HG03097 (cell line): ENCODE results near the gene HHATL.
"Not testable (repeated sequence)": the region's sequence is repeated elsewhere in the genome, so short reads cannot be mapped to it uniquely, and the experiment has no call there.

ENCODE experiments used
- ATAC-seq: cut with Tn5 transposase; IDR thresholded peaks from one replicate; pipeline ENCODE4 v1.9.1; 2021; ENCODE audit not compliant: unreplicated experiment, low FRiP score

The HHATL gene

DNA sequence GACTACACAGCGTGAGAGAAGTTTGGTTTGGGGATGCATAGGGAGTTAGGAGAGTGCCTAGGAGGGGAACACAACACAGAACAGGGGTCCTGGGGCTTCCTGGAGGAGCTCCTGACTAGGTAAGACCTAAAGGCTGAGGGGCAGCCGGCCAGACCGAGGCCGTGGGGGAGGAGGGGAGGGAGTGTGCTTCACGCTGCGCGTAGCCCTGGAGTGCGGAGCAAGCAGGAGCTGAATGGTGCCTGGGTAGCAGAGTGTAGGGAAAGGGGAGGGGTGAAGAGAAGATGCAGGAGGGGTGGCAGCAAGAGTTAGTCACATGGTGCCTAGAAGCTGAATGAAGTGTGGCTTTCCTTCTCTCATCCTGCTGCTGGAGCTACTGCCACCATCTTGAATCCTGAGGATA is 32.4 kb upstream of the HHATL start:
- no peak for ATAC-seq

DNA sequence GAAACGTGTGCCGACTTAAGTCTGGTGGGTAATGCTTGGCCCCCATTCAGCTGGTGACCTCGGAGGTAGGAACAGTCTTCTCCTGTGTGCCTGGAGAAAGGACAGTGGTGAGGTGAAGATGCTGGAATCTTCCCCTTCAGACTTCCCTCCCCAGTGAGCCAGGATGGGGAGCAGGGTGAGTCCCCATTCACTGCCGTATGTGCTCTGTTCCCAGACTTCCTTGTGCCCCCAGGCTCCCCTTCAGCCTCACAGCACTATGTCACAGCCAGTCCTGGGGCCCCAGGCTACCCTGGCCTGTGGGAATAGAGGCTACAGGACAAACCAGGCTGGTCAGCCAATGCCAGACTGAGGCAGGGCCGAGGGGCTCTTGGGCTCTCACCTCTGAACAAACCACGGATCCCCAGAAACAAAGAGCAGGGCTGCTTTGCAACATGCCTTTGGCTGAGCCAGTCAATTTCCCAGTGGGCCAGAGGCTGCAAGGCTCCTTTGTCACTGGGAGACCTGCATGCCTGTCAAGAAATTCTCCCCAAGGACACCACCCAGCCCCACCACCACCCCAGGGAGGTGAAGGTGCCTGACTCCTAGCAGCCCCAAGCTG is 31.8 kb upstream of the HHATL start:
- ATAC-seq, result no peak

DNA sequence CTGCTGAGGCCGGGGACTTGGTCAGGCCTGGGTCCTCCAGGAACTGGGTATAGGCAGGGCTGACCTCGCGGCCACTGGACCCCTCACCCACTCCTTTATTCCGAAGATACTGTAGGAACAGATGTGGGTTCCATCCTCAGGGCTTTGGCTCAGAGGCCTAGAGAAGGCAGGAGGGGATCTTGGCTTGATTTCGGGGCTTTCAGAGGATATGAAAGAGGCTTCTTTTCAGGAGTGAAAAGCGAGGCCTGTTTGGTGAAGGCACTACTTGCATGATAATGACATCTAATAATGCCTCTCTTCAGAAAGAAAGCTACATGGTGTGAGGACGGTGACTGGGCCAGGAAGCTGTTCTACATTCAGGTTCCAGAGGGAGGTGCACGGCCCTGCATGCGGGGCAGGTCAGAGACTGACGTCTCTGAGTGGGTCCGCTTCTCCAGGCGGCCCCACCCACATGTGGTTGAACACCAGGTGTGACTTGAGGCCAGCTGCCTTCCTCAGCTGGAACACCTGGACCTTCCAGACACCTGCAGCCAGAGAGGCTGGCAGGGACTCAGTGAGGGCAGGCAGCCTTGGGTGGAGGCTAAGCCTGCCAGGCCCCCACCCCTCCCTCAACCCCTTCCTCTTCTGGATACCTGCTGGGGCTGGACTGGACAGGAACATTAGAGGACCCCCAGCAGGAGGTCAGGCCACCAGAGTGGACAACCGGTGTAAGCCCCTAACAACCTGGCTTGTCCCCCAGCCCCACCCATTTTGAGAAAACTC is 31.1 kb upstream of the HHATL start:
- ATAC-seq, result no peak

DNA sequence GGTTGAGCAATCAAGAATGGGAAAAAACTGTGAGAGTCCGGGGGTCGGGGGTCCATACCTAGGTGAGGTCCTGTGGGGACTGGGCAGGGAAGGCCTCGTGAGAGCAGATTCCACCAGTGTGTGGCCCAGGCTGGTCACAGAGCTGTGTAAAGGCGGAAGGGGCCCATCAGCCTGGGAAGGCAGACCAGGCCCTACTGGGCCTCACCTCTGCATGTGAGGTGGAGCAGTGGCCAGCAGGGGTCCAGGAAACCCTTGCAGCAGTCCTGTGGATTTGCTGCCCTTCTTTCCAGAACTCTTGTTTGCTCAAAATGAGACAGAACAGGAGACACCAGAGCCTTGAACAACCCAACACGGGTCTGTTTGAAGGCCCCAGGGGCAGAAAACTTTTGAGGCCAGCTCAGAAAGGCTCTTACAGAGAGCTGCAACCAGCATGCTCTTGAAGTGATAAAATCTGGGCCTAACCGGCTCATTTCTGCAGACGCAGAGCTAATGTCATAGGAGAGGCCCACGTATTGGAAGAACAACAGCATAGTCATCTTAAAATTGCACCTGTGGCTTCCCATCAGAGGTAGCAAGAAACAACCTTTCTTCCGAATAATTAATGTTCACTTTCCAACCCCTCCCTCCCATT is 30.3 kb upstream of the HHATL start:
- ATAC-seq, result no peak

DNA sequence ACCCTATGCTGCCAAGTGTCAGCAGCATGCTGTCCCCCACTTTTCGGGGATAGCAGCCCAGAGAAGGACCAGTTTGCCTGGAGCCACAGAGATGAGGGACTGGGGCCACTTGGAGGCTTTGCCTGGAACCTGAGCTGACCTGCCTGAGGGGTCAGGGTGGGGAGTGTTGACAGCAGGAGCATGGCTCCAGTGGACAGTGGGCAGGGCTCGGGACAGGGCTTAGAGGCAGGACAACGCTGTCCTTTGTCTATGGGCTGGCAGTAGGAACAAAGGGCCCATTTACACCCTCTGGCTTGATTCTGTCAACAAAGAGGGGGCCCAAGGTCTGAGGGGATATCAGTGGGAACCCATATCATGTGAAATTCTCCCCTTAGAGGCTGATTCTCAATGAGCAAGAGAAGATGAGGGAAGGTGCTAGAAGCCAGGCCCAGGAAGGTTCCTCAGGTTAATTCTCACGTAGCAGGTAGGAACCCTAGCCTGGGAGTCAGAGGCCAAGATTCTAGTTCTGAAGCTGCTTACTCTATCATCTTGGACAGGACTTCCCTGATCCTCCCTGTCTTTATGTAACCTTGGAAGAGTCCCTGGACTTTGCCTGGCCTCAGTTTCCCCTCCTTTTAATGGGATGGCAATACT is 29.7 kb upstream of the HHATL start:
- ATAC-seq, result no peak

DNA sequence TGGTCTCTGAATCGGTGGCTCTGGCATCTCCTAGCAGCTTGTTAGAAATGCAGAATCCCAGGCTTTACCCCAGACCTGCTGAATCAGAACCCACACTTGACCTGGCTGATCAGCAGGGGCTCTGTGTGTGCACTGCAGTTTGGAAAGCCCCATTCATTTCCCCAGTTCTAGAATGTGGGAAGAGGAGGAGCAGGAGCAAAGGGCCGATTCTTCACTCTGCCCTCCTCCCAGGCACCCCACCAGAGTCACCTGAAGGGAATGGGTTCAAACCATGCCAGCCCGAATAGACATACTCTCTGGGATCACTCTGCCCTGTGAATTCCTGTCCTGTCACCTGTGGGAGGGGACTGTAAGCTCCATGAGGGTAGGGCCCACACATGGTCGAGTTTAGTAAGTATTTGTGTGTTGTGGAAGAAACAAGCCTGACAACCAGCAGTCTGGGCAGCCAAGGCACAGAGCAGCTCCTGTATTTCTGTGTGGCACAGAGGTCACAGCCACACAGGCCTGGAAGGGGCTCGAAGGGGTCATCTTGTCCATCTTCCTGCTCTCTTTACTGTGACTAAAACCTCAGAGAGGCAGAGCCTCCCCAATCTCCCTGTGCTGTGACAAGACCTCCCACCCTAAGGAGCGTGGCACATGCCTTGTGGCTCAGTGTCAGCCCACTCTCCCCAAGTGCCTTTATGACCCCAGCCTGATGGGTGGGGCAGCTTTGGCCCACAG is 29.0 kb upstream of the HHATL start:
- no peak for ATAC-seq

DNA sequence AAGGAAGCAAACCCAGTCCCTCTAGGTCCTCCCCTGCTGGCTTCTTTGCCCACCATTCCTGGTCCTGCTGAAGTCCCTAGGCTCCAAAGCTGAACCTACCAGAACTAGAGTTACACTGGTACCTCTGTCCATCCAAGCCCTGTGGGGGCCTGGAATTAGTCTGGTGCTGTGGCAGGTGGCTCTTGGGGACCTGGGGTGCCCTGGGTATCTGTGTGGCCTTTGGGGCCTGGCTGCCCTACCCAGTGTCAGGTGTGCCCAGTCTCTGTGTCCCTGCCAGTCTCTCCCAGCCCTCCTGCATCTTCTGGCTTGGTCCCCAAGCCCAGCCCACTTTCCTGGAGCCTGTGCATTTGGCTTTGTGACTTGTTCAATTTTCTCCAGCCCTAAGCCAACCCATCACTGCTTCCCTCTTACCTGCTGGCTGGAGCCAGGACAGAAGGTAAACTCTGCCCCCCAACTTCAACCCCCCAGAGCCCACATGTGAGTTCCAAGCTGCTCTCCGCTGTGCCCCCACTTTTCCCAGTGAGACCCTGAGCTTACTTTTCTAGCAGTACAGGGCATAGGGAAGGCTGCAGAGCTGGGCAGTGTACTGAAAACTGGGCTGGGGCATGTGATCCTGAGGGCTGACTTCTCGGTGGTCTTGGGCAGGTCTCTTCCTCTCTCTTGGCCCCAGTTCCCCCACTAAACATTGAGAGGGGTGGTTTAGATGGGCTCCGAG is 28.3 kb upstream of the HHATL start:
- no peak for ATAC-seq

DNA sequence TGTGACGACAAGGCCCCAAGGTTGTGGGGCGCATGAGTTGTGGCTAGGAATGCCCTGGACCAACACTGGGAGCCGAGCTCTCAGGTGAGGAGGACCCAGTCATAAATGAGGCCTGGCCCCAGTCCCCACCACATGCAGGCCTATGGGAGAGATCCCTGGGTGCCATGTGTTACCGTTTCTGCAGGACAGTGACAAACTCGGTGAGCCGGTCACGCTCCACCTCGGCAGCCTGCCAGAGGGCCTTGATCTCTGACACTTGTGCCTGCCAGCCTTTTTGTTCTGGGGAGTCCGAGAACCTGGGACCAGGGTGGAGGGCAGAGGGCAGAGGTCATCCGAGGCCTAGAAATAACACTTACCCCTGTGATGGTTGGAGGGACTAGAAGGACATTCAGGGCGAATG is 27.7 kb upstream of the HHATL start:
- ATAC-seq, result no peak

DNA sequence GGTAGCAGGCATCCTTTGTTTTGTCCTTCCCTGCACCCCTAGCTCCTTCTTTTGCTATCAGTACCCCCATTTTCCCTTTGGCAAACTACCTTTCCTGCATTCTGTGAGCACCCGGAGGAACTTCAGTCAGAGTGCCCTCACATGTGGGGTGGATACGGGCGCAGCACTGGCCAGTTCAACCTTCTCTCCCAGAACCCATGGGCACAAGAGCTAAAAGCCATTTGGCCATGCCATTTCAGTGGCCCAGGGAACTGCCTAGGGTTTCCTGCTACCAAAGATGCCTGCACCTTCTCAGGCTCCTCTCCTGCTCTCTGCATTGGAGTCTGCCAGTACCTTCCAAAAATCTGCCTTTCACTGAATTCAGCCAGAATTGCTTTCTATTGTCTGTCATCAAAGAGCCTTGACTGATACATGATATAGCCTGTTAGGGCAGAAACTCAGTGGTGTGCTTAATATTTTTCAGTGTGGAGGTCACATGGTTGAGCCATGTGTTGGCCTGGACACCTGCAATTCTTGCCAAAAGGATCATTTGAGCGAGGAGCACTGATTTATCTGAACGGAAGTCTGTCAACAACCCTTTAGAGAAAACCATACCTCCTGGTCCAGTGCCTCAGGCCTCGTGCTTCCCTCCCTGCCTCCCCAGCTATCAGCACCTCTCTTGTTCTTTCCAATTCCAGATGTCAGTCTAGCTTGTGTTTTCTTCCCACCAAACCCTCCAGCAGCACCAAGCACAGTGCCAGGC is 27.0 kb upstream of the HHATL start:
- ATAC-seq, result no peak

DNA sequence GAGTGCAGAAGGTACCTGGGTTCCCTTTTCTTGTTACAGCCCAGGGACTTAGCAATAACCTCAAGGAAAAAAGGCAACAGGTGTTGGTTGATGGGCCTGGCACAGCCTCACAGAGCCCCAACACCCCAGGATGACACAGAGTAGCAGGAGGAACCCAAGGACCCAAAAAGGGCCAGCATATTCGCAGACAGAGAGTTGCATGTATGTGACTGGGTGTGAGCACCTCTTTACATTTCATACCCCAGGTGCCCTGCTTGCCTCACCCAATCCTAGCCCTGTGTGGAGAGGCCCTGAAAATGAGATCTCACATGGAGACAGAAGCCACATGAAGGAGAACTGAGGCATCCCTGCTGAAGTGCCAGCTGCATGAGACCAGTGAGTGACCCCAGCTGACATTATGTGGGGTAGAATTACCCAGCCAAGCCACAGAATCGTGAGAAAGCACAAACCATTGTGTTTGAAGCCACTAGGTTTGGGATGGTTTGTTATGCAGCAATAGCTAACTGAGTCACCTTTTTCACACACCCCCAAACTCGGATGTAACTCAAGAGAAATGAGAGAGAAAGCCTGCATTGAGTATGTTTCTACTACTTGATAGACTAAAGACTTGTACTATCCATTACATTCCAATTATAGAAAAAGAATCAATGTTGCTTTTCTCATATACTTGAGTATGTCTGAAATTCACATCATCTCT is 26.2 kb upstream of the HHATL start:
- ATAC-seq, result no peak

DNA sequence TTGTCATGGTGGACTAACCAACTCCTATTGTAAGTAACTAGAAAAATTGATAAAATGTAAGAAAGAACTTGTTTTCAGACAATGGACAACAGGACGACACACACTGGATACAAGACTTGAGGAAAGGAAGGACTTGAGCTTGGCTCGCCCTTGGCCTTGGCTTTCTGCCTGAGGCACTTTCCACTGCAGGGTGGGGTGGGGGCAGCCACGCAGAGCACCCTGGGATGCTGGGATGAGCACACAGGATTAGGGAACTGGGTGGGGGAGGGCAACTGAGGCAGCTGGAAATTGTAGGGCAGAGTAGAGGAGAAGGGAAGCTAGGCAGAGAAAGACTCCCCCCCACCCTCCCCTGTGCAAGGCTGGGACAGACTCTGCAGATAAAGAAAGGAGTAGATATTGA is 25.5 kb upstream of the HHATL start:
- no peak for ATAC-seq

DNA sequence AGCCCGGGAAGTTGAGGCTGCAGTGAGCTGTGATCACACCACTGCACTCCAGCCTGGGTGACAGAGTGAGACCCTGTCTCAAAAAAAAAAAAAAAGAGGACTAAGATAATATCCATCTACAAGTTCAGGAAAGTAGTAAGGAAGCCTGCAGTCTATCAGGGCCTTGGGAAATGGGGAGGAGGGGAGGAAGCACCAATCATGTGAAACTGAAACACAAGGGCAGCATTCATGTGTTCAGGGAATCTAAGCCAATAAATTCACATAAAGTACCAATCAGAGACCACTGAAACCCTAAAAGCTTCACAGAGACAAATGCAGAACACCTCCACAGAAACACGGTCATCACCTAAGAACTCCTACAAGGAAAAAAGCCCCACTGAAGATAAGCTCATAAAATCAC is 22.9 kb upstream of the HHATL start:
- no peak for ATAC-seq

DNA sequence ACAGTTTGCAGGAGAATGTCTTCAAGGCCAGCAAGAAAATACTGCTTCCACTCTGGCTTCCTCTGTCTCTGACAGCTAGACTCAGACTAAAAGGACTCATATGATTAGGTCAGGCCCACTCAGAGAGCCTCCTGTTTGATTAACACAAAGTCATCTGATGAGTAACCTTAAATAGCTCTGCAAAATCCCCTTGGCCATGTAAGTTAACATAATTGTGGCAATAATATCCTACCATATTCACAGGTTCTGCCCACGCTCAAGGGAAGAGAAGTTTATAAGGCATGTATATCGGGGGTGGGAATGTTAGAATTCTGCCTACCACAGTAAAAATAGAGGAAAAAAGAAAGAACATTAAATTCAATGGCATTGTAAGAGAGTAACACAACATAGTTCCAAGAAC is 20.6 kb upstream of the HHATL start:
- ATAC-seq, result no peak

DNA sequence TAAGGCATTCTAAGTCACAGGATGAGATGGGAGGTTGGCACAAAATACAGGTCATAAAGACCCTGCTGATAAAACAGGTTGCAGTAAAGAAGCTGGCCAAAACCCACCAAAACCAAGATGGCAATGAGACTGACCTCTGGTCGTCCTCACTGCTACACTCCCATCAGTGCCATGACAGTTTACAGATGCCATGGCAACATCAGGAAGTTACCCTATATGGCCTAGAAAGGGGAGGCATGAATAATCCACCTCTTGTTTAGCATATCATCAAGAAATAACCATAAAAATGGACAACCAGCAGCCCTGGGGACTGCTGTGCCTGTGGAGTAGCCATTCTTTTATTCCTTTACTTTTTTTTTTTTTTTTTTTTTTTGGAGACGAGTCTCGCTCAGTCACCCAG is 19.8 kb upstream of the HHATL start:
- not testable (repeated sequence) for ATAC-seq

DNA sequence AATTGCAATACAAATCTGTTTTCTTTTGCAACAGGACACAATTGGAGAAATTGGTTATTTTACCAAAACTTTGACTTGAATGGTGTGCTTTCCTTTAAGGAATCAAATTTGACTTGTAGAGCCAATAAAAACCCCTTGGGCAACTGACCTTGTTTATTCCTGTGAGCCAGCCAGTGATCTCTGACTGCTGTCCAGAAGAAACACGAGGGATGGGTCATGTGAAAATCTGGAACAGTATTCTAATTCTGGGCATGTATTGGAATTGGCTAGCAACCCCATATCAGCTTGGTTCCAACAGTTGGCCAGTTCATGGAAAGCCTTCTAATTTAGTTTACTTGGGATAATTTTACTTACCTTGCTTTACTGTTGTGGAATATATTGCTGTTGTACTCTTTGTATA is 19.1 kb upstream of the HHATL start:
- ATAC-seq, result no peak

DNA sequence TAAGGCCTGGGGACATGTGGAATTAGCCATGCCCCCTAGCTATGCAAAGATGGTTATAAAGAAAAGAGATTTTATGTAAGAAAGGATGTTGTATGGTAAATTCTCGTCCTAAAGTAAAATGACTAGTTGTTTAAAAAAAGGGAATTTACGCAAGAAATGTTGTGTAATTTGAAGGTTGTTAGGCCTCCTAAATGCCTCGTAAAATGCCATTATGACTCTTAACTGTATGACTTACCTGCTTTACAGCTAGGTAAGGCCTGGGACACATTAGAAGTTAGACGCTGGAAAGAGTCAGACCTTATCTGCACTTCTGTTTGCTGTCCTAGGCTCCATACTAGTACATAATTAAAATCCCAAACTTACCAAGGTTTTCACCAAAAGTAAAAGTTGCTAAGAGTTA is 17.5 kb upstream of the HHATL start:
- ATAC-seq, result no peak

DNA sequence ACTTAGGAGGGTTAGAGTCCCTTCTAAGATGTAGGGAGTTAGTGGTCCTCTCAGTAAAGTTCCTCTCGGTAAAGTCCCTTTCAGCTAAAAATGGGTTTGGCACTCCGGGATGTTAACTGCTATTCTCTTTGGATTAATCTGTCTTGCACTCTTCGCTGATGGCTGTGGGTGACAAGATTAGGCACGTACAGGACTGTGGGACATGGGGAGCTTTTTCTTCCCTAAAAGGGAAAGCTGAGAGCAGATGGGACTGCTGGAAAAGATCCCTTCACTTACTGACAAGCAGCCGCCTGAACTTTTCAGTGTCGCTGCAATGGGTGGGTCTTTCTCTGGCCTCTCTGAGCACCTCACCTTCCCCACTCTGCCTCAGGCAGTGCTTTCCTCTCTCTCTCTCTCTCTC is 16.4 kb upstream of the HHATL start:
- no peak for ATAC-seq

DNA sequence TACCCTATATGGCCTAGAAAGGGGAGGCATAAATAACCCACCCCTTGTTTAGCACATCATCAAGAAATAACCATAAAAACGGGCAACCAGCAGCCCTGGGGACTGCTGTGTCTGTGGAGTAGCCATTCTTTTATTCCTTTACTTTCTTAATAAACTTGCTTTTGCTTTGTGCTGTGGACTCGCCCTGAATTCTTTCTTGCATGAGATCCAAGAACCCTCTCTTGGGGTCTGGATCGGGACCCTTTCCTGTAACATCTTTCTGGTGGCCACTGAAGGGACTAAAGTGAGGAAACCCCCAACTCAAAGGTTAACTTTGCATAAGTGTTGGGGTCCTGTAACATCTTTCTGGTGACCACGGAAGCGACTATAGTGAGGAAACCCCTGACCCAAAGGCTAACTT is 15.7 kb upstream of the HHATL start:
- ATAC-seq, result no peak

DNA sequence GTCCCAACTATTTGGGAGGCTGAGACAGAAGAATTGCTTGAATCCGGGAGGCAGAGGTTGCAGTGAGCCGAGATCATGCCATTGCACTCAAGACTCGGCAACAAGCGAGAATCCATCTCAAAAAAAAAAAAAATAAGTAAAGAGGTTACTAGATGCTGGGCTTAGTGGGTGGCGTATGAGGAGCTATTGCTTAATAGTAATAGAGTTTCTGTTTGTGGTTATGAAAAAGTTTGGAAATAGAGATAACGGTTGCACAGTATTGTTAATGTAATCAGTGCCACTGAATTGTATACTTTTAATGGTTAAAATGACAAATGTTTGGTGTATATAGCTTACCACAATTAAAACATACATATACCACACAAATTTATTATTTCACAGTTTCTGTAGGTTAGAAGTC is 14.7 kb upstream of the HHATL start:
- no peak for ATAC-seq
